HG02870 (cell line): Measurements from ENCODE around the gene SCNN1A.

Experiments used
- ATAC-seq: cut with Tn5 transposase; IDR thresholded peaks from one replicate; pipeline ENCODE4 v1.9.1; 2021; ENCODE audit warnings: mild to moderate bottlenecking, moderate library complexity; ENCODE audit not compliant: unreplicated experiment

The SCNN1A gene

GRCh38 chr12:6375269-6376078 is at the start of gene SCNN1A:
Gene SCNN1A, minus strand, starts transcription at chr12:6375563. Its CDS starts 780 bp downstream, at chr12:6374783.
- ATAC-seq, result no peak

GRCh38 chr12:6424866-6425265 is 49.5 kb upstream of the SCNN1A start:
- no peak for ATAC-seq

- ATAC-seq, result no peak
These were observed 48.6 kb upstream of the SCNN1A start for GRCh38 chr12:6424008-6424347.

- ATAC-seq, result no peak
These were observed 48.1 kb upstream of the SCNN1A start for GRCh38 chr12:6423267-6424007.

- no peak for ATAC-seq
These were observed 45.0 kb upstream of the SCNN1A start for GRCh38 chr12:6420364-6420763.

- no peak for ATAC-seq
These were observed 43.4 kb upstream of the SCNN1A start for GRCh38 chr12:6418796-6419195.

- ATAC-seq, result no peak
These were observed 41.2 kb upstream of the SCNN1A start for GRCh38 chr12:6416596-6416995.

- no peak for ATAC-seq
These were observed 32.0 kb upstream of the SCNN1A start for GRCh38 chr12:6407236-6407954.

GRCh38 chr12:6405963-6406362 is 30.6 kb upstream of the SCNN1A start:
- no peak for ATAC-seq

GRCh38 chr12:6404390-6404789 is 29.0 kb upstream of the SCNN1A start:
- ATAC-seq, result no peak

- no peak for ATAC-seq
These were observed 24.7 kb upstream of the SCNN1A start for GRCh38 chr12:6399884-6400644.

GRCh38 chr12:6396031-6396430 is 20.7 kb upstream of the SCNN1A start:
- ATAC-seq, result no peak

GRCh38 chr12:6394398-6394797 is 19.0 kb upstream of the SCNN1A start:
- no peak for ATAC-seq

- ATAC-seq, result no peak
These were observed 17.7 kb upstream of the SCNN1A start for GRCh38 chr12:6393109-6393508.

- ATAC-seq, result no peak
These were observed 17.1 kb upstream of the SCNN1A start for GRCh38 chr12:6392504-6392903.

- ATAC-seq, result no peak
These were observed 15.7 kb upstream of the SCNN1A start for GRCh38 chr12:6391013-6391412.

- ATAC-seq, result no peak
These were observed 14.9 kb upstream of the SCNN1A start for GRCh38 chr12:6390084-6390799.

GRCh38 chr12:6387541-6387940 is 12.2 kb upstream of the SCNN1A start:
- no peak for ATAC-seq

- no peak for ATAC-seq
These were observed 11.1 kb upstream of the SCNN1A start for GRCh38 chr12:6386491-6386890.

GRCh38 chr12:6386038-6386437 is 10.7 kb upstream of the SCNN1A start:
- ATAC-seq, result no peak
